IPS-20b (cell line): ENCODE data around the gene ORAI3.

Source experiments
- H3K27ac ChIP-seq: one replicate; pipeline ENCODE4 v1.5.1; 2013; ENCODE audit warnings: low read length
- H3K27me3 ChIP-seq: 2 replicates; pipeline ENCODE4 v1.6.1; 2013; ENCODE audit warnings: mild to moderate bottlenecking, low read length, inconsistent platforms; ENCODE audit not compliant: insufficient read depth
- H3K36me3 ChIP-seq: 2 replicates; pipeline ENCODE4 v1.6.1; 2013; ENCODE audit warnings: low read depth, mild to moderate bottlenecking, inconsistent platforms, low read length, moderate library complexity; ENCODE audit not compliant: insufficient read depth
- H3K4me1 ChIP-seq: 2 replicates; pipeline ENCODE4 v1.6.1; 2013; ENCODE audit warnings: mild to moderate bottlenecking, control low read depth, inconsistent platforms, low read length, moderate library complexity; ENCODE audit not compliant: insufficient read depth
- H3K4me3 ChIP-seq: 2 replicates; pipeline ENCODE4 v1.5.1; 2013; ENCODE audit warnings: mild to moderate bottlenecking, low read length, inconsistent platforms
- H3K9ac ChIP-seq: 2 replicates; pipeline ENCODE4 v1.6.1; 2013; ENCODE audit warnings: low read depth, mild to moderate bottlenecking, inconsistent platforms, low read length, moderate library complexity
- H3K9me3 ChIP-seq: 2 replicates; pipeline ENCODE4 v1.6.1; 2013; ENCODE audit warnings: mild to moderate bottlenecking, low read depth, low read length, inconsistent platforms; ENCODE audit not compliant: insufficient read depth

ORAI3 gene

DNA sequence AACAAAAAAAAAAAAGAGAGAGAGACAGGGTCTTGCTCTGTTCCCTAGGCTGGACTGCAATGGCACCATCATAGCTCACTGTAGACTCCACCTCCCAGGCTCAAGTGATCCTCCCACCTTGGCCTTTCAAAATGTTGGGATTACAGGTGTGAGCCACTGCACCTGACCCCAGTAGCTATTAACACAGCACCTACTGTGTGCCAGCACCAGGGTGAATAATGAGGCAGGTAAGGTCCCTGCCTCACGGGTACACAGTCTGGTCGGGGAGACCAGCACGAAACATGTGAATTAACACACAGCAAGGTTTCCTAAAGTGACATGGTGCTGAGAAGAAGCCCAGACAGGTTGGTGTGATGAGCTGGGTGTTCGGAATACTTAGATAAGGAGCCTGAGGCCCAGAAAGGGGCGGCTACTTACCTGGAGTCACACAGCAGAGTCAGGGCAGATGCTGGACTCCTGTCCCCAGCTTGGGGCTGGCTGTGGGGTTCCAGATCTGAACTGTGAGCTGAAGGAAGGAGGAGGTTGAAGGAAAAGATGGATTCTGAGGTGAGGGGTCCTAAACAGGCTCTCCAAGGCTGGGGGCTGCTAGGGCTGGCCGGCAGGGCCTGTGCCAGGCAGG, 36.0 kb upstream of the ORAI3 start:
- Histone ChIP-seq H3K9ac (no peak overlapping the region), H3K4me1 (peaks cover 4% of the 10 kb centered on the region; the same call in 1 of the 2 replicates), H3K36me3 (no peaks in the 10 kb centered on the region), H3K4me3 (no peak overlapping the region), H3K27me3 (no peaks in the 10 kb centered on the region), H3K27ac (no peak overlapping the region), H3K9me3 (no peaks in the 10 kb centered on the region)

DNA sequence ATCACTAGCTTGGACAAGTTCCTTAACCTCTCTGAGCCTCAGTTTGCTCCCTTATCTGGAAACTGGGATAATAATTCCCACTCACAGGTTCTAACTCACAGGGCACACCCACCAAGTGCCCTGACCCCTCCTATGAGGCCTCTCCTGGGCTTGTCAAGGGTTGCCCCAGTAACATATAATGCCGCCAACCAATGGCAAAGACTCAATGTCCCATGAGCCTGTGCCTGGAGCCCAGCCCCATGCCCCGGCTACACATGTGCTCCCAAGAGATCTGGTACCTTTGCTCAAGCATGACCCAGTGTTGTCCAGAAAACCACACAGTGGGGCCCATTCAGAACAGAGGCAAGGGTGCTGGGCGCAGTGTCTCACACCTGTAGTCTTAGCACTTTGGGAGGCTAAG, 34.0 kb upstream of the ORAI3 start:
- Histone ChIP-seq H3K4me3 (no peak overlapping the region), H3K27ac (no peak overlapping the region), H3K9ac (no peak overlapping the region), H3K27me3 (no peaks in the 10 kb centered on the region), H3K36me3 (no peaks in the 10 kb centered on the region), H3K4me1 (peaks cover 4% of the 10 kb centered on the region; the same call in 1 of the 2 replicates), H3K9me3 (no peaks in the 10 kb centered on the region)

DNA sequence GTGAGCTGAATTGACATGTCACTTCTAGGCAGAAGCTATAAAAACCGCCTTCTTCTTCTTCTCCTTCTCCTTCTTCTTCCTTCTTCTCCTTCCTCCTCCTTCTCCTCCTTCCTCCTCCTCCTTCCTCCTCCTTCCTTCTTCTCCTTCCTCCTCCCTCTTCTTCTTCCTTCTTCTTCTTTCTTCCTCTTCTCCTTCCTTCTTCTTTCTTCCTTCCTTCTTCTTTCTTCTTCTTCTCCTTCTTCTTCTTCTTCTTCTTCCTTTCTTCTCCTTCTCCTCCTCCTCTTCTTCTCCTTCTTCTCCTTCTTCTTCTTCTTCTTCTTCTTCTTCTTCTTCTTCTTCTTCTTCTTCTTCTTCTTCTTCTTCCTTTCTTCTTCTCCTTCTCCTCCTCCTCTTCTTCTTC, 30.3 kb upstream of the ORAI3 start:
- no peak overlapping the region for H3K27ac ChIP-seq
- no peak overlapping the region for H3K9ac ChIP-seq
- no peaks in the 10 kb centered on the region for H3K27me3 ChIP-seq
- no peak overlapping the region for H3K4me3 ChIP-seq
- no peaks in the 10 kb centered on the region; the same call in 1 of the 2 replicates for H3K4me1 ChIP-seq
- no peaks in the 10 kb centered on the region for H3K36me3 ChIP-seq
- no peaks in the 10 kb centered on the region for H3K9me3 ChIP-seq

DNA sequence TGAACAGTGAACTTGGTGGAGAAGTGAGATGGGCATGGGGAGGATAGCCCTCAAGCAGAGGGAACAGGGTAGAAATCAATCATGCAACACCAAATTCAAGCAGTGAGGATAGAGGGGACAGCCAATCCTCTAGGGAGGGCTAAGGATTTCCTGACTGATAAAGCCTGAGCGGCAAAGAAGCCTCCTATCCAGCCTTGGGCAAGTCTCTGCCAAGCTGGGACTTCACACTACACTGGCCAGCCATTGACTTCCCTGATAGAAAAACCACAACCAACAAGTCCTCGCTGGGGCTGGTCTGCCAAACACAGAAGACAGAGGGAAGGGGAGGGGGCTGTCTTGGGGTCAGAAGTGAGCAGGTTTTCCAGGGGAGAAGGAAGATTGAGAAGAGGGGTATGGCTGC, 28.0 kb upstream of the ORAI3 start:
- H3K4me1 ChIP-seq, result no peaks in the 10 kb centered on the region; the same call in 1 of the 2 replicates
- H3K9ac ChIP-seq, result no peak overlapping the region
- H3K4me3 ChIP-seq, result no peak overlapping the region
- no peak overlapping the region for H3K27ac ChIP-seq
- H3K27me3 ChIP-seq, result no peaks in the 10 kb centered on the region
- H3K36me3 ChIP-seq, result peaks cover under 1% of the 10 kb centered on the region; the same call in 1 of the 2 replicates
- H3K9me3 ChIP-seq, result no peaks in the 10 kb centered on the region

DNA sequence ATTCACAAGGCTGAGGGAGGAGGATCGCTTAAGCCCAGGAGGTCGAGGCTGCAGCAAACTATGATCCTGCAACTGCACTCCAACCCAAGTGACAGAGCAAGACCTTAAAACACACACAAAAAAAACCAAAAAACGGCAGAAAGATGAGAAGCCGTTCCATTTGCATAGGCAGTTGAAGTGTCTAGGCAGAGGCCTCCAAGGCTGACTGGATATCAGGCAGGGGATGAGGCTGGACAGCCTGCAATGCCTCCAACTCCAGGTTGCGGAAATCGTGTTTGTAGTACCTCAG, 27.5 kb upstream of the ORAI3 start:
- Histone ChIP-seq H3K9ac (no peak overlapping the region), H3K4me3 (peak overlapping the region; percentile 71; the same call in 1 of the 2 replicates), H3K27ac (no peak overlapping the region), H3K4me1 (no peaks in the 10 kb centered on the region; the same call in 1 of the 2 replicates), H3K27me3 (no peaks in the 10 kb centered on the region), H3K36me3 (peaks cover 4% of the 10 kb centered on the region; the same call in 1 of the 2 replicates), H3K9me3 (no peaks in the 10 kb centered on the region)

DNA sequence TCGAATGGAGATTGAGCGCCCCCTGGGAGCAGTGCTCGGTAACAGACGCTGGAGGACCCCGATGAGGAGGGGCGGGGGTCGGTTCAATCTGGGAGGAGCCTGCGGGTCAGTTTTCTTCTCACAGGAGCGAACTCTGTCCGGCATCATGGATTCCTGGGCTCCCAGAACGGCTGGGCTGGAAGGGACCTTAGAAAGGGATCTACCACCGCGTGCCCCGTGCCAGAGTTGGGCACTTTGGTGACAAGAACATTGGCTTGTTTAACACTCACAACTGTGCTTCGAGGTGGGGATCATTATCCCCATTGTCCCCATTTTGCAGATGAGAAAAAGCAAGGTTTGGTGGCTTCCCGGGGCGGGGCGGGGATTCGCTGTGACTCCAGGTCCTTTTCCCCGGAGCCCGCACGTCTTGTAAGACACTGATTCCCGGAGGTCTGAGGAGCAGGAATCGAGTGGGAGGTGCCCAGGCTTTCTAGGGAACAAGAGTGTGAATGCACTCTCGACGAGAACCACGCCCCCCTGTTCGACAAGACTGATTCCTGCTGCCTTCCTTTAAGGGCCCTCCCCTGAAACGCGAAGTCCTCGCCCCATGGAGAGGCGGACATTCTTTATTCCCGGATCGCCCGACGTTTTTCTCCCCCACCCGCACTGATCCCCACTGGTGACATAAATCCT, 27.0 kb upstream of the ORAI3 start:
- Histone ChIP-seq H3K9ac (peak overlapping the region; percentile 70; the same call in 1 of the 2 replicates), H3K27ac (peak overlapping the region; percentile 9), H3K9me3 (no peaks in the 10 kb centered on the region), H3K4me3 (peak overlapping the region; percentile 71), H3K27me3 (no peaks in the 10 kb centered on the region), H3K4me1 (no peaks in the 10 kb centered on the region; the same call in 1 of the 2 replicates), H3K36me3 (peaks cover 8% of the 10 kb centered on the region; the same call in 1 of the 2 replicates)

DNA sequence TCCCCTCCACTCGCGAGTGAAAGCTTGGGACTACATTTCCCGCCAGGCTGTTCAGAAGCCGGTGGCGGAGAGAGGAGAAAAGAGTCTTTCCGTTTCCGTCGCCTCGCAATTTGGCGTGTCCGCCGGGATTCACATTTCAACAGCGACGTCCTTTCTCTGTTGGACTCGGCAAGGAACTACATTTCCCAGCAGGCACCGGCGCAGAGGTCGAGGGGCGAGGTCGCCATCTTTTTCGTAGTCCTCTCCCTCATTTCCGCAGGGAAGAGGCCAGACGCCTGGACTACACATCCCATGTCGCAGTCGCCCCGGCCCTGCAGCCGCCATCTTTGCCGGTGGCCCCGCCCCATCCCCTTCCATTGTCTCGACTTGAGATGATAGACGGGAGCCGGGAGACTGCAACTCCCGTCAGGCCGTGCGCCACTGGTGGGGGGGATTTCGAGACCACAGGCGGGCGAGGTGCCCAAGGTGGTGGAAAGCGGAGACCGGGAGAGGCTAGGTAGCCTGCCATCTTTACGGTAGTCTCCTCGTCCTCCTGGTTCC, 26.4 kb upstream of the ORAI3 start:
- Histone ChIP-seq H3K4me1 (no peaks in the 10 kb centered on the region; the same call in 1 of the 2 replicates), H3K9me3 (no peaks in the 10 kb centered on the region), H3K9ac (peak overlapping the region; percentile 86), H3K27ac (peak overlapping the region; percentile 77), H3K27me3 (no peaks in the 10 kb centered on the region), H3K36me3 (peaks cover 14% of the 10 kb centered on the region; the same call in 1 of the 2 replicates), H3K4me3 (peak overlapping the region; percentile 71)

DNA sequence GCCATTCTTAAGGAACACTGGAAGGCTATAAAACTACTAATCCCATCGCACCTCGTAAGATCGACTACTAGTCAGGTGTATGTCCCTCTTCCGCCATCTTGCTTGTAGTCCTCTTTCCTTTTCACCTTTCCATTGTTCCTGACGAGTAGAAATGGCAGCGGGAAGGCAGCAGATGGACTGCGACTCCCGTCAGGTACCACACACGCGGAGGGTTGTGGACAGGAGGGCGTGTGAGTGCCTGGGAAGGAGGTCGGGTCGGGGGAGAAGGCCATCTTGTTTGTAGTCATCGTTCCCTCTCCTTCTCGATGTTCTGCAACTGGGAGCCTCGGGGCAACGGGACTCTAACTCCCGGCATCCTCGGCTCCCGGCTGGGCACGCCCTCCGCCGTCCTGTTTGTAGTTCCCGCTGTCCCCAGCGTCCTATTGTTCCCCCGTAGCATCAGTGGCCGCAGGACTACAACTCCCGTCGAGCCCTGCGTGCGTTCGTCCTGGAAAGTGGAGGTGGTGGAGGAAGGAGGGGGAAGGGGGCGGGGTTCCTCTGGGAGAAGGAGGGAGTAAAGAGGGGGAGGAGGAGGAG, 25.8 kb upstream of the ORAI3 start:
- Histone ChIP-seq H3K9me3 (no peaks in the 10 kb centered on the region), H3K4me1 (no peaks in the 10 kb centered on the region; the same call in 1 of the 2 replicates), H3K27me3 (no peaks in the 10 kb centered on the region), H3K36me3 (peaks cover 15% of the 10 kb centered on the region; the same call in 1 of the 2 replicates), H3K9ac (peak overlapping the region; percentile 86), H3K4me3 (peak overlapping the region; percentile 71), H3K27ac (peak overlapping the region; percentile 77)

DNA sequence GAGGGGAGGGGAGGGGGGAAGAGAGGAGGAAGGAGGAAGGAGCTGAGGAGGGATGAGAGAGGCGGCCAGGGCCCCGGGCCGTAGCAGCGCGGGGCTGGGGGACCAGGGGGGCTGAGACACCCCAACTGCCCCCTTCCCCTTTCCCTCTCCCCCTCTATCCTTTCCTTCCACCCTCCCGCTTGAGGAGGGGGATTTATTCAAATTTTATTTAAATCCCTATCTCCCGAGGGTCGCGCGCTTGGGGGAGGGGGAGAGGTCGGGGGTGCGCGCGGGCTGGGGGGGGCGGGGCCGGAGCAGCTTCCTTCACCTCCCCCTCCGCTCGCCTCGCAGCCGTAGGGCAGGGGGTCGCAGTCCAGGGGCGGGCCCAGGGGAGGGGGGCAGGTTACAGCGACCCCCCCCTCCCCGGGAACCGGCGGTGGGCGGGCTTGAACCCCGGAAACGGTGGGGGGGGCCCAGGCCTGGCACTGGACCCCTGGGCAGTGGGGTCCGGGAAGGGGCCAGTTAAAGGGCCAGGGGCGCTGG, 25.3 kb upstream of the ORAI3 start, which contains the start of gene FBXL19:
Gene FBXL19 (plus strand): TSS at position 19 of the 522 bp plus-strand sequence. CDS start 2,183 bp downstream, outside the sequence.
- no peaks in the 10 kb centered on the region for H3K9me3 ChIP-seq
- H3K27me3 ChIP-seq, result no peaks in the 10 kb centered on the region
- peak within 1 kb of the TSS; percentile 86 for H3K9ac ChIP-seq
- peak within 1 kb of the TSS; percentile 83 for H3K27ac ChIP-seq
- no peaks in the 10 kb centered on the region; the same call in 1 of the 2 replicates for H3K4me1 ChIP-seq
- H3K4me3 ChIP-seq, result peak within 1 kb of the TSS; percentile 71
- peaks cover 15% of the 10 kb centered on the region; the same call in 1 of the 2 replicates for H3K36me3 ChIP-seq

DNA sequence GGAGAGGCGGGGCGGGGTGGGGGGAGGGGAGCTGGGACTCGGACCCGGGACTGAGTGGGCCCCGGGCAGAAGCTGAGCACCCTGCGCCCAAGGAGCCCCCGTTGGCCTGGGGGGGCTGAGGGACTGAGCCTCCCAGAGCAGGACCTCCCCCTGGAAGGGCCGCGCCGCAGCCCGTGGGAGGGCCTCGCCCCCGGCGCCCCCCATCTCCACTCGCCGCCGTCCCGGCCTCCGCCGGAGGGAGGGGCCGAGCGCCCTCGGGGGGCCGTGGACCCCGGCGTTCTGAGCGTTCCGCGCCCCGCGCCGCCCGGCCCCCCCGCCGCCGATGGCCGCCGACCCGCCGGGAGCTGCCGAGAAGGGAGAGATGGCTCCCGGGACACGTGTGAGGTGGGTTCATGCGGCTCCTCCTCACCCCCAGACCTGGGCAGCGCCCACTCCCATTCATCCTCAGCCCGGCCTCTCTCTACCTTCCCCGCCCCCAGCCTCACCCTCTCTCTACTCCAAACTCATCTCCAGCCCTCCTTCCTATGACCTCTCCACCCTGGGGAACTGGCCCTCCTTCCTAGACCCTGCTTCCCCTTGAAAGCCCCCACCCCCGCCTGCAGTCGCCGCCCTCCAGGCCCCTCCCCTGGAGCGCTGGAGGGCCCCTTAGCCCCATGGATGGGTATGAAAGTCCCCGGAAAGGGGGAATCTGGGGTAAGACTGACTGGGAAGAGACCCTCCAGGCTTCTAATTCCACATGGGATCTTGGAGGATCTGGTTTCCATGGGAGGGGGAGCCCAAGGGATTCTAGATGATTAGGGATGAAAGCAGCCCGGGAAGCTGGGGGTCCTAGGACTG, 24.6 kb upstream of the ORAI3 start:
- Histone ChIP-seq H3K4me3 (peak overlapping the region; percentile 71), H3K27me3 (no peaks in the 10 kb centered on the region), H3K9me3 (no peaks in the 10 kb centered on the region), H3K27ac (peak overlapping the region; percentile 83), H3K36me3 (peaks cover 21% of the 10 kb centered on the region), H3K9ac (peak overlapping the region; percentile 85; the same call in 1 of the 2 replicates), H3K4me1 (no peaks in the 10 kb centered on the region; the same call in 1 of the 2 replicates)
